HG03095 (cell line): ENCODE data around the gene SLC9A9.
A peak's percentile ranks its signal among the peaks of the same experiment; 100 is the strongest.

Experiments
- ATAC-seq: cut with Tn5 transposase; IDR thresholded peaks from one replicate; pipeline ENCODE4 v1.9.1; 2021; ENCODE audit warnings: moderate library complexity; ENCODE audit not compliant: unreplicated experiment

SLC9A9 gene

DNA sequence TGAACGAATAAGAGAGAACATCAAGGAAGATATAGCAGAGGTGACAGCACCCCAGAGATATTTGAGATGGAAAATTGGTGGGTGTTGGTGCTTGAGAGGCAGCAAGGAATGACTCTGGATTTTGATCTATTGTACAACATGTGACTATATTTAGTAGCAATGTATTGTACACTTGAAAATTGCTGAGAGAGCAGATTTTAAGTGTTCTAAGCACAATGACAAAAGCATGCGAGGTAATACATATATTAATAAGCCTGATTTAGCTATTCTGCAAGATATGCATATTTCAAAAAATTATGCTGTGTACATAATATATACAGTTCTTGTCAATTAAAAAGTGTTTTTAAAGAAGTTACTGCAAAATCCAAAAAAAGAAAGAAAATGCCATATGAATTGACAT lies 194.3 kb downstream of the SLC9A9 start:
- ATAC-seq = no peak

DNA sequence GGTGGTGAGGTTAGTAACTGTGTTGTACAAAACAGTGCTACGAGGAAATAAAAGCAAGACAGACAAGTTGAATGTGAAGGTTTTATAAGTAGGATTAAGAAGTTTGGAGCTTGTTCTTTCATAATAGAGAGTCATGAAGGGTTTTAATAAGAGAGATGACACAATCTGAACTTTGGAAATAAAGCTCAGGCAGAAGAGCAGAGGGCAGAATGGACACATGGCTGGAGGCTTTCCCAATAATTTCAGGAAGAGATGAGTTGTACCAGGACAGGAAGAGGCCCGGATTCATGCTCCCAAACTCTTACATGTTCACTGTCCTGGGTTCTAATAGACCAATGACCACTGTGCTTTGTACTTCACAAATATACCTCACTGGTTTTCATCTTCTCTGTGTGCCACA lies 194.8 kb downstream of the SLC9A9 start:
- no peak for ATAC-seq

DNA sequence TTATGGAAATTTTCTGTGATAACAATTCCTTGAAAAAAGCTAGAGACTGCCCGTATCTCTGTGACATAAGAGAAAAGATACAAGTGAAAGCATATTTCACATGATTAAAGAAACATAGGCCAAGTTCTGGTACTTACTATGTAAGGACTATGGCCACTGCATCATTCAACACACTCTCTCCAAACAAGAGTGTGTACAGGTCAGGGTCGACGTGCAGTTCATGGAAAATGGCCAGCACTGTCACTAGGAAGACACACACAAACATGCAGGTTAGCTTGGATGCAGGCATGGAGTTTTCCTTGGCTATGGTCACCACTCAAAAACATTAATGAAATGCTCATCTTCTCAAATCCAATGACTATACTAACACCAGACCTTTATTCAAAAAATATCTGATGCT lies 196.2 kb downstream of the SLC9A9 start:
- no peak for ATAC-seq

DNA sequence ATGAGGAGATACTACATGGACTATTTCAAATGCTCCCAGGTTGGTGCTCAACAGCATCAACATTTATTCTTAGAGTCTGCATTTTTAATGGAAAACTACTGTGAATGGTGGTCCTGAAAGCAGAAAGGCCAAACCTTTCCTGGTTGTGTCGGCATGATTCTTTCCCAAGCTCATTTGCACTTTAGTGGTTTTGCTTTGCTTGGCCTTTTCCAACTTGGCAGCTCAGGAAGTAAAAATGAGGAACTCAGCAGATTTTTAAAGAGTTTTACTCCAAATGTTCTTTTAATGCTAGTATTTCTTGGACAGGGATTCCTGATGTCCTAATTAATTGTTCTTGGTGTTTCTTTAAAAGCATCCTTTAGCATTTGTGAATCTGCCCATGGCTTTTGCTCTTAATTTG lies 197.4 kb downstream of the SLC9A9 start:
- ATAC-seq = no peak

DNA sequence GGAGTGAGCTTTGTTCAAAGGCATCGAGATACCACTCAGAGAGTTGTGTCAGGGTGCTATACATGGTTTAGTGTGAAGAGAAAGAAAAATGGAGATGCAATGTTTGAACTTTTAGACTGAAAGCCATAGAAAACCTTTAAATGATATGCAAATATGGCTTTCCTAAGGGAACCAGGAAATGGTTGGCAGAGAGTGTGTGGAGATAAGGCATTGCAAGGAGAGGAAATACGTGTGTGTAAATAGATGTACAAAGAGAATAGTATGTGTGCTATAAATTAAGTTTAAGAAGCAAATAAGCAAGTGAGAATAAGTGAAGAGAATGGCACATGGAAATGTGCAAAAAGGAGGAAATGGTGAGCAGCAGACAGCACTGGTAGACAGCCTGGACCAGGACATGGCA lies 198.1 kb downstream of the SLC9A9 start:
- no peak for ATAC-seq

DNA sequence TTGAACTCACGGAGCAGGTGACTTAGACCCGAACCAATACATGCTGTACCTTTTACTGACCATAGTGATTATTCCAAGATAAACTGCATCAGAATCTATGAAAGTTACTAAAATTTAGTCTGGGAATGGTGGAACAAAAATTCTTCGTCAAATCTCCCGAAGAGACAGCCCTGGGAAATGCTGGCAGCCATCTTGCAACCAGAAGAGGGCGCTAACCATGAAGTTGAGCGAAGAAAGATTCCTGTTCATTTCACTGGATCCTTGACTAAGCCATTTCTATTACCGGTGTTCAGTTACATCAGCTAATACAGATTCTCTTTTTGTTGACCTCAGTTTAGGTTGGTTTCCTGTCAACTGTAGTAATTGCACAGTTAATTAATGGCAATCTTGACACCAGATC lies 199.6 kb downstream of the SLC9A9 start:
- no peak for ATAC-seq

DNA sequence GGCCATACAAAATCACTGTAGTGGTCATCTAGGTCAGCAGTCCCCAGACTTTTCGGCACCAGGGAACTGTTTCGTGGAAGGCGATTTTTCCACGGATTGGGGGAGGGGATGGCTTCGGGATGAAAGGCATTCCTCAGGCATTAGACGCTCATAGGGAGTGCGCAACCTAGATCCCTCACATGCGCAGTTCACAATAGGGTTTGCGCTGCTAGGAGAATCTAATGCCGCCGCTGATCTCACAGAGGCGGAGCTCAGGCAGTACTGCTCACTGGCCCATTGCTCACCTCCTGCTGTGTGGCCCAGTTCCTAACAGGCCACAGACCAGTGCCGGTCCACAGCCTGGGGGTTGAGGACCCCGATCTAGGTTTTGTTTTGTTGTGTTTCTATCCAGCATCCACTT lies 200.1 kb downstream of the SLC9A9 start:
- no peak for ATAC-seq

DNA sequence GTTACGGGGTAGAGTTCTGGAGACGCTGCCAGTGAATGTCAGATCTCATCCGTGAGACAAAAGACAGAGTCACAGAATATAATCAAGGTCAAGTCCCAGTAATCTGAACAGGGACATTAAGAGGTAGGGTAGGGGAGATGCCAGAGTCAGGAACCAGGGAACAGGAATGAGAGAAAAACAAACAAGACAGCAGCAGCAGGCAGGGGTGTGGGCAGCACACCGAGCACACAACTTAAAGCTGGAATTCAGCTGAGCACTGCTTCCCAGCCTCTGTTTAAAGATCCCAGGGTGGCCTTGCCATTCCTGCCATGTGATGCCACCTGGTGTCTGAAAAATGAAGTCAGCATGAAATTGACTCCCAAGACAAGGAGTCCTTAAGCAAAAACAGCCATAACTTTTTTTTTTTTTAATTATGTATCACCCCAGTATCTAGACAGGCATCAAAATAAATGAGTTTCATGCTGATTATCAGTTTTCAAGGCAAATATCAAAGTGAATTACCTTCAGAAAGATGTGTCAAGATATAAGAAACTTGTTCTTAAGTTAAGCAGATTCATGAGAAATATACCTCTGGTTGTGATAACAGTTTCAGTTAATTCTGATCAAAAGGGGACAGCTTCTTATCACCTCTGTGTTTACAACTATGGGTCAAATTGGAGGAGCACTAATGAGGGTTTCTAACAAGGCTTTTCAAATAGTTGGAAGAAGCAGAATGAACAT lies 203.7 kb downstream of the SLC9A9 start:
- ATAC-seq = peak; percentile 60

DNA sequence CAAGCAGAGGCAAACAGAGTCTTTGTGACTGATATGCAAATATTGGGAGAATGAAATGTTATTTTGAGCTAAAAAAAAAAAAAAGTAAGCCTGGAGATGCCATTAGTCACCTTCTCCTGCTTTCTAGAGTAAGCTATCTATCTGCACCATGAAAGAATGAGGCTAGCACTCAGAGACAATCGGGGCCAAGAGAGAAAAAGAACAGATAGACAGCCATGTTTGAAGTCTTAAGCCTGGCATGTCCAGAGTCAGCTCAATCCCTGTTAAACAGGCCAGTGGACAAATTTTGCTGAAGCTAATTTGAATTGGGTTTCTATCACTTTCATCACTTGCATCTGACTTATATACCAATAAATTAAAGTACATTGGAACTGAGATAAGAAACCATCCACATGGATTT lies 204.4 kb downstream of the SLC9A9 start:
- ATAC-seq = no peak

DNA sequence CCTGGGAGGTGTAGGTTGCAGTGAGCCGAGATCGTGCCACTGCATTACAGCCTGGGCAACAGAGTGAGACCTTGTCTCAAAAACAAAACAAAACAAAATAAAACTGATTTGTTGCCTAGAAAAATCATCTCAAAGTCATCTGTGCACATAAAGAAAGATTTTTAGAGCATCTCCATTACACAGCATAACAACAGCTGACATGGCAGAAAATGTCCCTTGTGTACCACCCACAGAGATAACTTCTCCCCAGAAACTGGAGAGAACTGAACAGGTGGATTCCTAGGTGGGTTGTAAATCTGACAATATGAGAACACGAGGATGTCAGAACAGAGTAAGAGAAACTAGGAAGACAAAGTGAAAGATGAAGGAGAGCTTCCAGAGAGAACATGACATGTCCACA lies 207.5 kb downstream of the SLC9A9 start:
- ATAC-seq = no peak

DNA sequence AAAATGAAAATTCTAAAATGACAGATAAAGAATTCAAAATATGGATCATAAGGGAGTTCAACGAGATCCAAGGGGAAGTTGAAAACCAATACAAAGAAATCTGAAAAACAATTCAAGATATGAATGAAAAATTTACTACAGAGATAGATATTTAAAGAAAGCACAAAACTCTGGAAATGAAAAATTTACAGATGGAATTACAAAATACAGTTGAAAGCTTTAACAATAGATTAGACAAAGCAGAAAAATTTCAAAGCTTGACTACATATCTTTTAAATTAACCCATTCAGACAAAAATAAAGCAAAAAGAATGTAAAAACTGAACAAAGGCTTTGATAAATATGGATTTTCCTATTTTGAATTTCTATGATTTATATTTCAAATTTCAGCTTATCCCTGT lies 211.1 kb downstream of the SLC9A9 start:
- ATAC-seq = no peak

DNA sequence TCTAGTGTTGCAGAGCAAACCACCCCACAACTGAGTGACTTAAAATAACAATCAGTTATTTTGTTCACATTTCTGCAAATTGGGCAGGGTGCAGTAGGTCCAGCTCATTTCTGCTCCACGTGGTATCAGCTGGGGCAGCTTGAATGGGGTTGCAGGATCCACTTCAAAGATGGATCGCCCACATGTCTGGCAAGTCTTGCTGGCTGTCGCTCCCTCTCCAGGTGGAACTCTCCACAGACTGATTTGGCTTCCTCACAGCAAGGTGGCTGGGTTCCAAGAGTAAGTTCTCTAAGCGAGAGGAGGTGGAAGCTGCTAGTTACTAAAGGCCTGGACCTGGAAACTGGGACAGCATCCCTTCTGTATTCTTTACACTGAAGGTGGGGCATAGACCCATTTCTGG lies 213.3 kb downstream of the SLC9A9 start:
- ATAC-seq = no peak

DNA sequence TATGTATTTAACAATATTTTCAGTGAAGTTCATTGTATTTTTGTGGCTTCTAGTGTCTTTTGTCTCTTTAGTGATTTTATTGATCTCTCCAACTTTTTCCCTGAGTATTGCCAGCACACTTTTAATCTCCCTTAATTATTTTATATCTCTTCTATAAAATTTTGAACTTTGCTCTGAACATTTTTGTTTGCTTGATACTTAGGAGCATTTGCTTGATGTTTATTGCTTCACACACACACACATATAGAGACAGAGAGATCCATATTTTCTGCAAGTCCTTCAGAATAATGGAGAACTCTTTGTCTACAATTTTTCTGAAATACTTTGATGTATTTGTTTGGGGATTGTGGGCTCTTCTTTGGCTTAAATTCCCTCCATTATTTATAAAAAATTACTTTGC lies 213.8 kb downstream of the SLC9A9 start:
- ATAC-seq = no peak

DNA sequence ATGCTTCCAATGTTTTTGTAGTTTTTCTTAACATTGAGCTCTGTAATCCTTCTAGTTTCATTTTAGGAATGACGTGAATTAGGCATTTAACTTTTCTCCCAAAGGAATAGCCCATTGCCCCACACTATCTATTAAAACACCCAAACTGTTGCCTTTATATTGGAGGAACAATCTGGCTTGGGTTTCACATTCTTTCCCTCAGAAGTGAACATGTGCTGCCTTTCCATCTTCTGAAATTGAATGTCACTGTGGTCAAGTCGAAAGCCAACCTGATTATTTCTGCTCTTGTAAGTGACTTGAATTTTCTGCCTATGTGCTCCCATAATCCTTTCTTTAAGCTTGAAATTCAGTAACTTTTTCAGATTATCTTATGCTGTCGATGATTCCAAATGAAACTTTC lies 214.5 kb downstream of the SLC9A9 start:
- ATAC-seq = no peak

DNA sequence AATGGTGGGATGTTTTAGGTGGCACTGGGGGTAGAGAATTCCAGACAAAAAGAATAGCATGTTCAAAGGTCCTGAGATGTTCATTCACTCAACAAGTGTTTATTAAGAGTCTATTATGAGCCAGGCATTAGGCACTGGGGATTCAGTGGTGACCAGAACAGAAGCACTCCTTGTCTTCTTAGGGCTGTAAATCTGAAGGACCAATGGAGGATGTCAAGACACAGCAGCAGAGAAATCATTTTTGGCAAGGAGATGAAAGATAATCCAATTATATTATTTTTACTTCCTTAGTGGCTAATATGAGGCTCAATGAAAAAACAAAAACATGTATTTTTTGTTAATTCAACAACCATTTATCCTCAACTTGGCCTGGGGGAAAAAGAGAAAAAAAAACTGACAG lies 218.5 kb downstream of the SLC9A9 start:
- no peak for ATAC-seq

DNA sequence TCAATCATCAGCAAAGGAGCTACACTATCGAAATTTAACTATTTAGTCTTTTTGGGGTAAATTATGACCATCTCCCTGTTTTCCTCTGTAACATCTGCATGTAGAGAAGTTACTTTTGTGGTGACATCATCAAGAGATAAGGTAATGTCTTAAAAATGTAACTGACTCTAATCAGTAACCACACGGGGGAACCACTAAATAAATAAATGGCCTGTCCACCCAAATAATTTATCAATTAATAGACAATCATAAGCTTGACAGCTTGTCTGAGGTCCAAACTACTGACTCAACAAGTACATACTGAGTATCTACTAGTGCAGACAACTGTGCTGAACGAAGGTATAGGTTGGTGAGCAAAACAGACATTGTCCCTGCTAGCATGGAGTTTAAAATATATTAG lies 219.3 kb downstream of the SLC9A9 start:
- ATAC-seq = no peak

DNA sequence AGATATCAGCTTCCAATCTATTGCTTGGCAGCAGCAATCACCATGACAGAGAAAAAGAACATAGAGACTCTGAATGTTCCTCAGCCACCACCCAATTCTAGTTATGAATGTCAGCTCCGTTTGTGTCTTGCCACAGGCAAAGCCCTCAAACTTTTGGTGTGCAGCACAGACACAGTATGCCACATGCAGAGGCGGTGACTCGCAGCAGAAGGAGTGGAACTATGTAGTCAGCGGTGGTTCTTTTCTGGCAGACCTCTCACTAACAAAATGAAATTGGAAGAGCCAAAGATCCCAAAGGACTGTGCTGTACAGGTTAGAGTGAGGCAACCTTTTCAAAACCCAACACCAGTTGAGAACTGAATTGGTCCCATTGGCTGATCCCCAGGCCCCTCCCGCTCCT lies 220.9 kb downstream of the SLC9A9 start:
- ATAC-seq = no peak

DNA sequence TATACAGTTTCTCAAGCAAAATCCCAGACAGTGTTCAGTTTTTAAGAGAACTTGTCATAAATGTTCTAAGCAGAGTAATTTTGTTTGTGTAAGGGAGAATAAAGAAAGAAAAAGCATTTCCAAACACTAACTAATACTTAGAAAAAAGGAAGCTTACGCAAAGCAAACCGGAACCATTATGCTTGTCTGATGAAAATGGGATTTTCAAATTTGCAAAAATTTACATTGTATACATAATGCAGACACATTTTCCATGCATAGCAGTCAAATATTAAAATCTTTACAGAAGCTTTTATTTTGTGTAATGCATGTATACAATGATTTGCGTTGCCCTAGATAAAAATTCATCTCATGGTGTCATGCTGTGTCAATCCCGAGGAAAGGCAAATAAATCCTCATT lies 229.0 kb downstream of the SLC9A9 start:
- no peak for ATAC-seq

DNA sequence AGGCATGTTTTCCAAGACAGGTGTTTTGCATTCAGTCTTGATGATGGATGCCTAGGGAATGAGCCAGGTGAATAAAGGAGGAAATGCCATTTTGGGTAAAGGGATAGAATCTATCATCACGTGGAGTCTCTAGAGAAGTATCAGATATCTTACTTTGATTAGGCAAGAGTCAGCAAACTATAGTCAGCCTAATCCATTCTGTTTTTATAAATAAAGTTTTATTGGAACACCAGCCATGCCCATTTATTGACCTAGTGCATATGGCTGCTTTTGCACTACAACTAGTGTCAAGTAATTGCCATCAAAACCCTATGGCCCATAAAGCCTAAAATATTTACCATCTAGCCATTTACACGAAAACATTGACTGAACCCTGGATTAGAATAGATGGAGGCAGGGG lies 231.2 kb downstream of the SLC9A9 start:
- no peak for ATAC-seq

DNA sequence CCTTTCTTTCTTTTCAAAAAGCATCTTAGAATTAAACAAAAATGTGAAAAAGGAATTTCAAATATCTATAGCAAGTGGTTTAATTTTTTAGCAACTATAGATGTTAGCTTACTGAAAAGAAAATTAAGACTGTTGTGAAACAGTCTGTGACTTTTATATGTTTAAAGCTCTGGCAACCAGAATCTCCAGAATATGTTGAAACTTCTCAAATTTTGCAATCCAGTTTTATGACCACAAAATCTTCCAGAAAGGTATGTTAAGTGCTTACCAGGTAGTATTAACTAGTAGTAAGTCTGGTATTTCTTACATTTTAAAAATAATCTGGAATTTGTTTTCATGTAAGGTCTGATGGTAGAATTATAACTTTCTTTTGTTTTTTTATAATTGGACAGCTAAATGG lies 235.0 kb downstream of the SLC9A9 start:
- ATAC-seq = no peak

DNA sequence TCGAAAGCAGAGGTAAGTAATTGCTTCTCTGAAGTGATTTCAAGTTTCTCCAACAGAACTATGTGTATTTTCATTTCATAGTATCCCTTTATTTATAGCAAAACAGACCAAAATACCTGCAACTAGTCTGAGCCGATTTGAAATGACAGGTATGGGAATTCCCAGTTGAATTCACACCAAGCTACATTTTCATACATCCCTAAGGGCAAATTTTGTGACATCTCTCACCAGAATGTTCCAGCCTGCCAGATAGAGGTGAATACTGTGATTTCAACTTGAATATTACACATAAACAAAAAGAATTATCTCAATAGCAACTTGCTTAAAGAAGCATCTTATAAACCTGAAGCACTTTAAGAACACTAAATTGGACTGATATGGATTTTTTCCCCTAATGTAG lies 235.7 kb downstream of the SLC9A9 start:
- no peak for ATAC-seq

DNA sequence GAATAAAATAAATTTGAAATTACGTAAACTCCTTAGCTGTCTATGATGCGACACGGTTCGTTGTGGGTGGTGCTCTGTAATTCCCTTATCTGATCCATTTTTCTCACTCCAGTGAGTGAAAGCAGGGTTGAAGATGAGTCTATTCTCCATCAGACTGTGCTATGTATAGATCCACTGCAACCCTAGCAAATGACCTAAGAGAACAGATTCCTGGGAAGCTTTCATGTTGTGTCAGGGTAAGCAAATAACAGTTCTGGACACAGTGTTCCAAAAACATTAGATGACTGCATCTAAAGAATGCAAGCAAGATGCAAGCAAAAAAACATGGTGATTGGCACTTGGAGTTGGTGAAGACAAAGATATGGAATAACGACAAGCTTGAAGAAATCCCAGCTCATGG lies 239.3 kb downstream of the SLC9A9 start:
- ATAC-seq = no peak

DNA sequence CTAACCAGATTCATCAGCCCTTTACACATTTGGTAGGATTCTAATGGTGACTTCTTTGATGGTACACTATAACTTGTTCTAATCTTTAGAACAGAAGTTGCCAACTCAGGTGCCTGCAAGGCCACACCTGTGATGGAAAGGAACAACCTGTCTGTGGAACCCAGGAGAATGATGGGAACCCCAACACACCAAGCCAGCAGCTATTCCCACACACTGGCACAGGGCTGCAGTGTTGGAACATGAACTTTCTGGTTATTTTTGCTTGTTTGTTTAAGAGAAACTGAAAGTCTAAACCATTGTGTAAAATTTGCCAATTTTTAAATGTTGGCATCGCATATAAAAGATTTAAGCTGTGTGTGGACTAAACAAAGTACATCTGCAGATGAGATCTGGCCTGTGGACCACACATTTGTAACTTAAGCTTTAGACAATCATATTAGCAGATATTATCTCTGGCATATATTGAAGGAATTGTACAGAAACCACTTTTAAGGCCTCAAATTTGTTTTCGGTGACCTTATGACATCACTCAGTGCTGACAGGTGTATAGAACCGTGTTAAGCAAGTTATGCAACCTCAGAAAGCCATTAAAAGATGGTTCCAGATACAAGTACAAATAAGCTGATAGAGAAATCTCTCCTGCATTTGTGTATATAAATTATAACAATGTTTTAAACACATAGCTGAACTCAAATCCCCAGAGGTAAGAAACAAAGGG lies 242.9 kb downstream of the SLC9A9 start:
- peak; percentile 14 for ATAC-seq
